Keratinocyte (primary cell): ENCODE measurements around the gene MIR17HG. TPM values are rescaled to one million over a fixed set of nuclear protein-coding genes. Genes with fewer than 3 reads are reported as not detected.

Experiments used
- DNase-seq: peaks from one replicate; pipeline ENCODE4 v3.0.0-alpha.2; 2011; ENCODE audit warnings: low read depth, missing footprints, low spot score
- FAIRE-seq: peaks from 2 replicates; lab custom pipeline; 2011; peaks lifted over from hg19 to GRCh38; lab: Jason Lieb, UNC
- H2AFZ ChIP-seq: 2 replicates; pipeline ENCODE4 v1.6.0; 2012; ENCODE audit warnings: low read length, control low read depth, inconsistent platforms; ENCODE audit not compliant: control insufficient read depth
- H3K27ac ChIP-seq: 2 replicates; pipeline ENCODE4 v1.5.1; 2011; ENCODE audit warnings: low read length; ENCODE audit not compliant: control insufficient read depth, insufficient read depth
- H3K27me3 ChIP-seq: 3 replicates; pipeline ENCODE4 v1.6.0; 2011; ENCODE audit warnings: low read length; ENCODE audit not compliant: control insufficient read depth, insufficient read depth; ENCODE audit errors: extremely low read depth
- H3K36me3 ChIP-seq, 2 experiments: 2 replicates in 1 of 2; 3 replicates in 1 of 2; pipeline ENCODE4 v1.5.1; 2011; ENCODE audit warnings: low read length in 2 of 2, mild to moderate bottlenecking in 1 of 2; ENCODE audit not compliant: control insufficient read depth in 2 of 2, insufficient read depth in 2 of 2; ENCODE audit errors: extremely low read depth in 1 of 2
- H3K4me1 ChIP-seq: 3 replicates; pipeline ENCODE4 v1.5.1; 2011; ENCODE audit warnings: low read length; ENCODE audit not compliant: control insufficient read depth, insufficient read depth; ENCODE audit errors: extremely low read depth
- H3K4me2 ChIP-seq: 3 replicates; pipeline ENCODE4 v1.6.0; 2011; ENCODE audit warnings: low read depth, low read length; ENCODE audit not compliant: control insufficient read depth, insufficient read depth; ENCODE audit errors: extremely low read depth
- H3K4me3 ChIP-seq, 3 experiments: fragments of 200-600 bp in 1 of 3; sonication (generic) in 1 of 3; 2 replicates in 2 of 3; 3 replicates in 1 of 3; pipeline ENCODE4 v1.5.1; 2011 to 2016; ENCODE audit warnings: low read length in 3 of 3, mild to moderate bottlenecking in 3 of 3, control low read depth in 2 of 3, inconsistent platforms in 1 of 3, low read depth in 1 of 3, mixed read lengths in 1 of 3, mixed run types in 1 of 3, moderate library complexity in 1 of 3; ENCODE audit not compliant: control insufficient read depth in 2 of 3, insufficient read depth in 2 of 3; ENCODE audit errors: extremely low read depth in 1 of 3
- H3K79me2 ChIP-seq: 2 replicates; pipeline ENCODE4 v1.6.0; 2012; ENCODE audit warnings: low read length; ENCODE audit not compliant: control insufficient read depth, insufficient read depth
- H3K9ac ChIP-seq: 3 replicates; pipeline ENCODE4 v1.6.0; 2011; ENCODE audit warnings: low read length; ENCODE audit not compliant: control insufficient read depth, insufficient read depth; ENCODE audit errors: extremely low read depth
- H3K9me1 ChIP-seq: 3 replicates; pipeline ENCODE4 v1.6.0; 2011; ENCODE audit warnings: low read length; ENCODE audit not compliant: control insufficient read depth, insufficient read depth; ENCODE audit errors: extremely low read depth
- H3K9me3 ChIP-seq: 2 replicates; pipeline ENCODE4 v1.5.1; 2012; ENCODE audit warnings: low read depth, low read length; ENCODE audit not compliant: control insufficient read depth
- H4K20me1 ChIP-seq: 3 replicates; pipeline ENCODE4 v1.6.0; 2011; ENCODE audit warnings: low read length; ENCODE audit not compliant: control insufficient read depth, insufficient read depth; ENCODE audit errors: extremely low read depth
- CTCF ChIP-seq, 3 experiments: IDR thresholded peaks in 1 of 3; conservative IDR thresholded peaks in 1 of 3; optimal IDR thresholded peaks in 1 of 3; 2 replicates in 2 of 3; 3 replicates in 1 of 3; pipeline versions ENCODE3 to v1.5.1; 2011; ENCODE audit warnings: low read length in 3 of 3, mild to moderate bottlenecking in 3 of 3, moderate library complexity in 2 of 3, control low read depth in 1 of 3, inconsistent platforms in 1 of 3; ENCODE audit not compliant: insufficient read depth in 2 of 3; ENCODE audit errors: extremely low read depth in 1 of 3
- EZH2 ChIP-seq: IDR thresholded peaks from one replicate; pipeline ENCODE4 v1.6.1; 2012; ENCODE audit warnings: inconsistent platforms, mild to moderate bottlenecking, low read length, moderate library complexity
- dilution Hi-C: fragments of 300-500 bp; cut with MboI; formaldehyde crosslinking; loops from one replicate; pipeline ENCODE4 v1.7.0; 2020; ENCODE audit warnings: low sequenced_read_pairs; ENCODE audit not compliant: extremely low pct_ligation_motif_present
- polyA plus RNA-seq, 5 experiments: library from polyadenylated mRNA; depleted of rRNA in 3 of 5; stranded (reverse) in 3 of 5; stranded (forward) in 1 of 5; unstranded in 1 of 5; fragments of >200 nt; gene quantifications; 1 replicate in 1 of 5; 2 replicates in 3 of 5; 3 replicates in 1 of 5; pipeline versions ENCODE4 v1.2.1 to v1.2.3, GENCODE V29; 2011 to 2012; ENCODE audit warnings: missing spikeins in 2 of 5, low read depth in 1 of 5, low replicate concordance in 1 of 5

MIR17HG gene
- polyA plus RNA-seq, 1 donor (not counting 4 experiments of a cell fraction or from before 2014, with no cell fraction given), result 2.9 TPM

DNA sequence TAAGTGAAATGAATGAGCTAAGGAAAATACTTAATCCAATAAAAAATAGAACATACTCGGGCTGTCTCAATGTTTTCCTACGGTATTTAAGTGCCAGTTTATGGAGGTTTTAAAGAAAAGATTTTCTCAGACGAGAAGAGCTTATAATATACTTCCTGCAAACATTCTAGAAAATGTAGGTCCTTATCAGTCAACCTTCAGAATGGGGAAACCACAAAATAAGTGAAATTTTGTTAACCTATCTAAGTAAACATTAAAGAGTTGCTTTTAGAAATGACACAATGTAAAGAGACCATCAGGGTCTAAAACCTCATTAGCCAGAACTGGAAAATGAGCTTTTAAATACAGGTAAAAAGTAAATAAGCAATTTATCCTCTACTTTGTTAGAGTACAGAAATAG, 12.1 kb downstream of the MIR17HG start:
- dilution Hi-C loops, result no loop called here

GRCh38 chr13:91360246-91360751, 12.8 kb downstream of the MIR17HG start:
- no peak overlapping the region for H3K4me3 ChIP-seq
- H3K27me3 ChIP-seq, result no peaks in the 10 kb centered on the region
- H4K20me1 ChIP-seq, result peaks cover 2% of the 10 kb centered on the region
- dilution Hi-C loops, result no loop called here
- no peak overlapping the region for H3K9ac ChIP-seq
- H3K4me2 ChIP-seq, result no peak overlapping the region
- no peak overlapping the region for H2AFZ ChIP-seq
- H3K9me3 ChIP-seq, result no peaks in the 10 kb centered on the region
- no peak for FAIRE-seq
- DNase-seq, result no peak
- H3K4me1 ChIP-seq, result no peaks in the 10 kb centered on the region
- peaks cover 6 to 13% of the 10 kb centered on the region in 2 experiments for H3K36me3 ChIP-seq
- no peak overlapping the region for H3K27ac ChIP-seq
- H3K79me2 ChIP-seq, result no peaks in the 10 kb centered on the region
- no peak for TF ChIP-seq EZH2
- no peak for TF ChIP-seq CTCF (optimal IDR thresholded peaks at IDR 0.05 in 1 of 3, IDR thresholded peaks at IDR 0.05 in 1 of 3, conservative IDR thresholded peaks at IDR 0.05 in 1 of 3; ENCODE audit: extremely low read depth in 1 of 3, insufficient read depth in 2 of 3, low read length in 3 of 3)
- H3K9me1 ChIP-seq, result no peaks in the 10 kb centered on the region

More for the DNA sequence above, 12.1 kb downstream of the MIR17HG start:
- Histone ChIP-seq H3K4me2 (no peak overlapping the region), H2AFZ (no peak overlapping the region), H3K27ac (no peak overlapping the region), H4K20me1 (peaks cover 2% of the 10 kb centered on the region), H3K9me3 (no peaks in the 10 kb centered on the region), H3K9ac (no peak overlapping the region), H3K4me1 (no peaks in the 10 kb centered on the region), H3K36me3 (peaks cover 6 to 17% of the 10 kb centered on the region in 2 experiments), H3K79me2 (no peaks in the 10 kb centered on the region), H3K4me3 (no peak overlapping the region), H3K9me1 (no peaks in the 10 kb centered on the region), H3K27me3 (no peaks in the 10 kb centered on the region)
- FAIRE-seq (no peak), DNase-seq (no peak)
- TF ChIP-seq CTCF (optimal IDR thresholded peaks at IDR 0.05 in 1 of 3, IDR thresholded peaks at IDR 0.05 in 1 of 3, conservative IDR thresholded peaks at IDR 0.05 in 1 of 3; ENCODE audit: extremely low read depth in 1 of 3, insufficient read depth in 2 of 3, low read length in 3 of 3) (no peak), EZH2 (no peak)
